OCI-LY3 (cell line): ENCODE results near the gene PDE4D.

ENCODE experiments used
- H2AFZ ChIP-seq: fragments of 200-600, 300-600 bp; shearing (Covaris generic); 2 replicates; pipeline ENCODE4 v1.6.0; 2014; ENCODE audit warnings: antibody characterized with exemption, low read depth, low read length
- H3K27ac ChIP-seq: fragments of 200-600, 300-600 bp; sonication (generic); 2 replicates; pipeline ENCODE4 v1.5.1; 2014; ENCODE audit warnings: mild to moderate bottlenecking, low read length, moderate library complexity, mixed read lengths
- H3K27me3 ChIP-seq: fragments of 200-600, 300-600 bp; sonication (generic); 2 replicates; pipeline ENCODE4 v1.6.1; 2014; ENCODE audit warnings: low read depth, low read length, mixed read lengths
- H3K36me3 ChIP-seq: fragments of 200-600, 300-600 bp; sonication (generic); replicated peaks from 2 replicates; pipeline ENCODE3; 2014; ENCODE audit warnings: low read depth, low read length, mixed read lengths
- H3K4me1 ChIP-seq: fragments of 300-600, 200-600 bp; sonication (generic); 2 replicates; pipeline ENCODE4 v1.6.1; 2014; ENCODE audit warnings: low read length, mixed read lengths
- H3K4me2 ChIP-seq: fragments of 200-600, 300-600 bp; sonication (generic); 2 replicates; pipeline ENCODE4 v1.6.1; 2014; ENCODE audit warnings: low read length, mixed read lengths
- H3K4me3 ChIP-seq: fragments of 300-600, 200-600 bp; sonication (generic); 2 replicates; pipeline ENCODE4 v1.5.1; 2014; ENCODE audit warnings: antibody characterized with exemption, mild to moderate bottlenecking, low read length, moderate library complexity
- H3K79me2 ChIP-seq: fragments of 300-600, 200-600 bp; shearing (Covaris generic); 2 replicates; pipeline ENCODE4 v1.6.1; 2014; ENCODE audit warnings: mild to moderate bottlenecking, low read length, mixed read lengths
- H3K9ac ChIP-seq: fragments of 300-600, 200-600 bp; shearing (Covaris generic); 2 replicates; pipeline ENCODE4 v1.6.0; 2014; ENCODE audit warnings: mild to moderate bottlenecking, low read length, moderate library complexity
- H3K9me3 ChIP-seq: fragments of 200-600, 300-600 bp; shearing (Covaris generic); 2 replicates; pipeline ENCODE4 v1.6.1; 2014; ENCODE audit warnings: low read length, mixed read lengths; ENCODE audit not compliant: insufficient read depth
- H4K20me1 ChIP-seq: fragments of 200-600, 300-600 bp; sonication (generic); 2 replicates; pipeline ENCODE4 v1.6.1; 2016; ENCODE audit warnings: low read length, mixed read lengths; ENCODE audit not compliant: insufficient read depth
- EZH2phosphoT487 ChIP-seq: fragments of 200-600 bp; shearing (Covaris generic); IDR thresholded peaks from 2 replicates; pipeline ENCODE4 v1.6.1; 2018; ENCODE audit warnings: antibody characterized with exemption, mixed run types, low read depth
- TF ChIP-seq, protein P1 (sequence below): fragments of 200-600, 300-600 bp; sonication (generic); IDR thresholded peaks from 2 replicates; pipeline ENCODE4 v1.5.1; 2014; ENCODE audit warnings: antibody characterized with exemption, low read length, low read depth

PDE4D gene

DNA sequence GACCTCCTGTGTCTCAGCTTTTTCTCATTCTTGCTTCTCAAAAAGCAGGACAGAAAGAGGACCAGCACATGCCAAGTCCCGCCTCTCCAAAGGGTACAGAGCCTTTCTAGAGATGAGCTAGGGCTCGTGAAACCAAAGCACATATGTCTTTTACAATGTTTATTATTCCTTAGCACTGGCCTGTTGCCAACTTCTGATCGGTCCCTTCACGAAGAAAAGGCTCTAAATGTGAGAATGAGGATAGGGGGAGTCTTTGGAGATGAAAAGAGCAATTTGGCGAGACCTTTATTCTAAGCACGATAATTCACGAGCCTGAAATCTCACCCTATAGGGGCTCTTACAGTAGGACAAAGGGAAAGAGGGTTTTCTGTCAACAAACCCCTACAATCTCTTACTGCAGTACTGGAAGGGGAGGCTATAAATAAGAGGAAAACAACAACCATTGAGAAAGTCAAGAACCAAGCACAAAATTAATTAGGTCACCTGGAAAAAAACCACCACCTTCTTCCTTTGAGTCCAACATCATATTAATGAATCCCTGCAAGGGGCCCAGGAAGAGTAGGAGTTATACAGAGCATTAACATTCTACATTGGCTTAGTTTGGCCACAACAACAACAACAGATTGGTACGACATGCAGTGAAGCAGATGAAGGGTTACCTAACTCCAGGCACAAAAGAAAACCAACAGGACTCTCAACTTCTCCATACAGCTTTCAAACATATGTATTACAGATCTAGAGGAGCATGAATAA, 309.5 kb downstream of the PDE4D start:
- Histone ChIP-seq H3K9me3 (no peaks in the 10 kb centered on the region), H3K4me3 (no peak overlapping the region), H3K27me3 (no peaks in the 10 kb centered on the region), H3K36me3 (no peaks in the 10 kb centered on the region), H3K4me1 (no peaks in the 10 kb centered on the region), H4K20me1 (no peaks in the 10 kb centered on the region), H3K4me2 (no peak overlapping the region), H3K79me2 (no peaks in the 10 kb centered on the region), H3K27ac (no peak overlapping the region), H2AFZ (no peak overlapping the region), H3K9ac (no peak overlapping the region)
- TF ChIP-seq, protein P1, sequence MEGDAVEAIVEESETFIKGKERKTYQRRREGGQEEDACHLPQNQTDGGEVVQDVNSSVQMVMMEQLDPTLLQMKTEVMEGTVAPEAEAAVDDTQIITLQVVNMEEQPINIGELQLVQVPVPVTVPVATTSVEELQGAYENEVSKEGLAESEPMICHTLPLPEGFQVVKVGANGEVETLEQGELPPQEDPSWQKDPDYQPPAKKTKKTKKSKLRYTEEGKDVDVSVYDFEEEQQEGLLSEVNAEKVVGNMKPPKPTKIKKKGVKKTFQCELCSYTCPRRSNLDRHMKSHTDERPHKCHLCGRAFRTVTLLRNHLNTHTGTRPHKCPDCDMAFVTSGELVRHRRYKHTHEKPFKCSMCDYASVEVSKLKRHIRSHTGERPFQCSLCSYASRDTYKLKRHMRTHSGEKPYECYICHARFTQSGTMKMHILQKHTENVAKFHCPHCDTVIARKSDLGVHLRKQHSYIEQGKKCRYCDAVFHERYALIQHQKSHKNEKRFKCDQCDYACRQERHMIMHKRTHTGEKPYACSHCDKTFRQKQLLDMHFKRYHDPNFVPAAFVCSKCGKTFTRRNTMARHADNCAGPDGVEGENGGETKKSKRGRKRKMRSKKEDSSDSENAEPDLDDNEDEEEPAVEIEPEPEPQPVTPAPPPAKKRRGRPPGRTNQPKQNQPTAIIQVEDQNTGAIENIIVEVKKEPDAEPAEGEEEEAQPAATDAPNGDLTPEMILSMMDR, result no peak
- TF ChIP-seq EZH2phosphoT487, result no peak

DNA sequence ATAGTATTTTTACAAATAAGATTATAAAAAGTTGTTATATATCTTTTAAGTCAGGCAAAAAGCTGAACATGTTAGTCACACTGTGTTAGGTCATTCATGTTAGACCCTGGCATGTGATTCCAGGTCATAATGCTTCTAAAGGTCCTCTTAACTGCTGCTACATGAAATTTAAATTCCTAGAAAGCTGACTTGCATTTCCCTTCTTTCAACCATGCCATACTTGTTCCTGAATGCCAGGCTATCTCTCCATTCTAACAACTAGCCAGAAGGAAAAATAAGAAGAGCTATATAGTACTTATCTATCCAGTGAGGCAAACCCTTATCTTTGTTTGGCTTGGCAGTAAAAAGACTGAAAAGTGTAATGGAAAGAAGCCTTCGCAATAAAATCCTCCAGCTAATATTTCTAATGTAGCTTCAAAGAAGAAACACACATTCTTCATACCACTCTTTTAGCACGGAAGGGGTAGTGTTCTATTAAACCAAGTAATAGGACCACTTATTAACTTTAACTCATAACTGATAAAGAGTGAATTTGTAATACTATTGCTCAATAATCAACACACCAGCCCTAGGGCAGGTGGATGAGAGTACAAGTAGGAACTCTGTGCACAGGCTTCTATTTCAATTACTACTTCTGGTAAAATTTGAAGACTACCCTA, 310.2 kb downstream of the PDE4D start:
- H2AFZ ChIP-seq, result no peak overlapping the region
- no peaks in the 10 kb centered on the region for H3K36me3 ChIP-seq
- no peak overlapping the region for H3K9ac ChIP-seq
- H3K4me1 ChIP-seq, result no peaks in the 10 kb centered on the region
- H3K79me2 ChIP-seq, result no peaks in the 10 kb centered on the region
- no peaks in the 10 kb centered on the region for H4K20me1 ChIP-seq
- H3K9me3 ChIP-seq, result no peaks in the 10 kb centered on the region
- no peak overlapping the region for H3K4me2 ChIP-seq
- no peak for TF ChIP-seq EZH2phosphoT487
- TF ChIP-seq, protein P1, result no peak
- H3K27me3 ChIP-seq, result no peaks in the 10 kb centered on the region
- H3K27ac ChIP-seq, result no peak overlapping the region
- no peak overlapping the region for H3K4me3 ChIP-seq

DNA sequence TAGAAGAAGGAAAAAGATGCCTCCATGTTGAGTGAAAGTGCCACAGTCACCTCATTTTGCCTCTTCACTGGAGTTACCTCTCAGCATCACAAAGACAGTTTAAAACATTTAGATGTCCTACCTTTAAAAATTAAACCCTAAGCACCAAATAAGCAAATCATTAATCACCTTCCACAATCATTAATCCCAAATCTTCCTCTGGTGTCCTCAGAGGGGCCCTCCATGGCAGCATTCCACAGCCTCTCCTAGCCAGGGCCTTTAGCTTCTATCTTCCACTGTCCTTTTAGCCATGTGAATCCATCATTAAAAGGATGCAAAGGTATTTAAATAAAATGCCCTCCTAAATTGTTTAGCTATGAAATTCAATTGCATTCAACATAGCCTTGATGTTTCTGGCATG, 310.8 kb downstream of the PDE4D start:
- Histone ChIP-seq H3K4me3 (no peak overlapping the region), H3K9me3 (no peaks in the 10 kb centered on the region), H4K20me1 (no peaks in the 10 kb centered on the region), H3K9ac (no peak overlapping the region), H3K27ac (no peak overlapping the region), H2AFZ (no peak overlapping the region), H3K79me2 (no peaks in the 10 kb centered on the region), H3K4me1 (no peaks in the 10 kb centered on the region), H3K4me2 (no peak overlapping the region), H3K36me3 (no peaks in the 10 kb centered on the region), H3K27me3 (no peaks in the 10 kb centered on the region)
- TF ChIP-seq EZH2phosphoT487, result no peak
- TF ChIP-seq, protein P1, result no peak

DNA sequence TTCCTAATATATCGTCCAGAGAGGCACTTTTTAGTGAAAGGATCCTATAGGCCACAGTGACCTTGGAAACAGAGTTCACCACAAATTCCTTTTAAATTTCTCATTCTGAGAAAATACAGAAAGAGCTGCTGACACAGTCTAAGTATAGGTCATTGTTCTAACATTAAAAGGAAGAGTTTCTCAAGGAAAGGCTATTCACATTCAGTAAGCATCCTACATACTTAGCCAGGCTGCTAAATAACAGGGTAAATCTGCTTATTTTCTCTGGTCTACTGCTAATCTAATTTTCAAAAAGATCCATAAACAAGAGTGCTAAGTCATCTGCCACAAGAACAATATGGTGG, 313.7 kb downstream of the PDE4D start:
- Histone ChIP-seq H4K20me1 (no peaks in the 10 kb centered on the region), H3K79me2 (no peaks in the 10 kb centered on the region), H3K4me1 (no peaks in the 10 kb centered on the region), H3K9ac (no peak overlapping the region), H3K4me3 (no peak overlapping the region), H3K27ac (no peak overlapping the region), H3K4me2 (no peak overlapping the region), H2AFZ (no peak overlapping the region), H3K36me3 (no peaks in the 10 kb centered on the region), H3K27me3 (no peaks in the 10 kb centered on the region), H3K9me3 (no peaks in the 10 kb centered on the region)
- TF ChIP-seq EZH2phosphoT487, result no peak
- TF ChIP-seq, protein P1, result no peak
